Measurements from ENCODE around the gene GFER. TPM values are rescaled to one million over a fixed set of nuclear protein-coding genes. Genes with fewer than 3 reads are reported as not detected.
A peak's percentile ranks its signal among the peaks of the same experiment; 100 is the strongest.
"Not testable (repeated sequence)": the region's sequence is repeated elsewhere in the genome, so short reads cannot be mapped to it uniquely, and the experiment has no call there.

Gene GFER
- 17.0 TPM for total RNA-seq

DNA sequence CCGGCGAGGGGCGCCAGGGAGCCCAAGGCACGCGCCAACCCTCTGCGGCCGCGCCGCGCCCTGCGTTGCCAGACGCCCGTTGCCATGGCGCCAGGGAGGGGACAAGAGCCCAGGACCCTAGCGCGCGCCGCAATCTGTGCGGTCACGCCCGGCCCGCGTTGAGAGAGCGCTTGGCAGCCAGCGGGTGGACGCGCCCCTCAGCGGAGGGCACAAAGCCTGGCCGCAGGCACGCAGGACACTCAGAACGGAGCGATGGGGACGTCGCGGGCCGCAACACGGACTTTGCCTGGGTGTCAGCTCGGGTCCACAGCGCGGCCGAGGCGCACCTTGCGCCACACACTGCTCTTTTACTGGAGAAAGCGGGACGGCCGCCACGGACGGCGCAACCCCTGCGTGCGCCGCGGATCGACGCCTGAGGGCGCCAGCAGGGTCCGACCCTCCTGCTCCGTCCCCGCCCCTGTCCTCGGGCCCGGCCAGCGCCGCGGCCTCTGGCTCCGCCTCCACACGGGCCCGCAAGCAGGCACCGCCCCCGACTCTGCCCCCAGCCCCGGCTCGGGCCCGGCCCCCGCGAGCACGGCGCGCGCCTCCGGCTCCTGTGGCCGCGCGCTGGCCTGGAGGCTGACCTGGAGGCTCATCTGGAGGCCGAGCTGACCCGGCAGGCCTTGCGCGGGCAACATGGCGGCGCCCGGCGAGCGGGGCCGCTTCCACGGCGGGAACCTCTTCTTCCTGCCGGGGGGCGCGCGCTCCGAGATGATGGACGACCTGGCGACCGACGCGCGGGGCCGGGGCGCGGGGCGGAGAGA, at the start of gene GFER:
Gene GFER (plus strand): TSS at position 650 of the 803 bp plus-strand sequence. CDS start 26 bp downstream, at position 676.
- ATAC-seq, result peak; percentile 61

DNA sequence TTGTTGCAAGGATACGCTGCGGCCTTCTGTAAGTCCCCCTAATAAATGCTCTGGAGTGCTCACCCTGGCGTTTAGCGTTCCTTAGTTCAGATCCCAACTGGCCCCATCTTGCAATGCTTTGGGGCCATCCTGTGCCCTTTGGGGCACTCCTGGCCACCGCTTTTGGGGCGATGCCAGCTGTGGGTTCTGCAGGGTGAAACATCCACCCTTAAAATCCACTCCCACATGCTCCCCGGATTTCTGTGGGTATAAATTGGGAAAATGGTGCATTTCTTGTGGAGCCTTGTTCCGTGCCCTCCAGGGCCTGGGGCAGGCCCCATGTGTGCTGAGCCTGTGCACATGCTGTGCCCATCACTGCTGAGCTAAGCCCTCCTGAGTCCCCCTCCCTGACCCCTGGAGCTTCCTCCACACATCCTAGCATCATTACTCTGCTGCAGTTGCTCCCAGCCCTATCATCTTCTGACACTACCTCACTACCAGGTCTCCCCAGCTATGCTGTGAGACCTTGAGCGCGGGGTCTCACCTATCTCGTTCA, 47.0 kb upstream of the GFER start:
- ATAC-seq, result no peak

DNA sequence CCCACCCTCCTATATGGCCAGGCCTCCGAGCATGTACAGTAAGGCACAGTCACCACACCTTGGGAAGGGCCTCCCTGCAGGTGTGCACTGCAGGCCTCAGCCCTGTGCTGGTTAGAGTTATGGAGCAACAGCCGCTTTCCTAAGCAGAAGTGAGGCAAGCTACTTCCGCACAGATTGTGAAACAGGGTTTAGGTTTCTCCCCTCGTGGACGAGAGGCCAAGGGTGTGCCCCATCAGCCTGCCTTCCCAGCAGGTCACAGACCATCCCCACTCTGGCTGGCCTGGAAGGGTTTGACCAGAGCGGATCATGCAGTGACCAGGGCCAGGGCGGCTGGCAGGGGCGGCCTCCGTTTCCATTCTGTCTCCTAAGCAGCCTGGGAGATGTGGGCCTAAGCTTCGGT, 45.7 kb upstream of the GFER start:
- peak; percentile 34 for ATAC-seq

DNA sequence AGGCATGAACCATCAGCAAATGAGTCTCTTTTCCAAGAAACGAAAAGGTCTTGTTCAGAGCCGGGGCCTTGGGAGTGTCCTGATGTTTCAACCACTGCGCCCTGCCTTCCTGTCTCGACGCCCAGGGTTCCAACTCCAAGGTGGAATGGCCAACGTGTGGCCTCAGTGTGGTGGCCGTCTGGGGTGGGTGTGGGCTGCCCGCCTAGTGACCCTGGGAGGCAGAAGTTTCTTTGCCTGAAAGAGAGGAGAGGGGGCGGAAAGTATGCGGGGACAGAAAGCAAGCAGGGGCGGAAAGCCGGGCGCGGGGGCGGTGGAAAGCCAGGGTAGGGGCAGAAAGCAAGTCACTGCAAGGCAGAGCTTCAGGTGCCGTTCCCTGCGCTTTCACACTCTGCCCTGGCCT, 45.1 kb upstream of the GFER start:
- ATAC-seq, result no peak

DNA sequence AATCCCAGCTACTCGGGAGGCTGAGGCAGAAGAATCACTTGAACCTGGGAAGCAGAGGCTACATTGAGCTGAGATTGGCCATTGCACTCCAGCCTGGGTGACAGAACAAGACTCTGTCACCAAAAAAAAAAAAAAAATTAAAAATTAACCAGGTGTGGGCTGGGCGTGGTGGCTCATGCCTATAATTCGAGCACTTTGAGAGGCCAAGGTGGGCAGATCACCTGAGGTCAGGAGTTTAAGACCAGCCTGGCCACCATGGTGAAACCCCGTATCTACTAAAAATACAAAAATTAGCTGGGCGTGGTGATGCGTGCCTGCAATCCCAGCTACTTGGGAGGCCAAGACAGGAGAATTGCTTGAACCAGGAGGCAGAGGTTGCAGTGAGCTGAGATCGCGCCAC, 44.2 kb upstream of the GFER start:
- ATAC-seq, result not testable (repeated sequence)

DNA sequence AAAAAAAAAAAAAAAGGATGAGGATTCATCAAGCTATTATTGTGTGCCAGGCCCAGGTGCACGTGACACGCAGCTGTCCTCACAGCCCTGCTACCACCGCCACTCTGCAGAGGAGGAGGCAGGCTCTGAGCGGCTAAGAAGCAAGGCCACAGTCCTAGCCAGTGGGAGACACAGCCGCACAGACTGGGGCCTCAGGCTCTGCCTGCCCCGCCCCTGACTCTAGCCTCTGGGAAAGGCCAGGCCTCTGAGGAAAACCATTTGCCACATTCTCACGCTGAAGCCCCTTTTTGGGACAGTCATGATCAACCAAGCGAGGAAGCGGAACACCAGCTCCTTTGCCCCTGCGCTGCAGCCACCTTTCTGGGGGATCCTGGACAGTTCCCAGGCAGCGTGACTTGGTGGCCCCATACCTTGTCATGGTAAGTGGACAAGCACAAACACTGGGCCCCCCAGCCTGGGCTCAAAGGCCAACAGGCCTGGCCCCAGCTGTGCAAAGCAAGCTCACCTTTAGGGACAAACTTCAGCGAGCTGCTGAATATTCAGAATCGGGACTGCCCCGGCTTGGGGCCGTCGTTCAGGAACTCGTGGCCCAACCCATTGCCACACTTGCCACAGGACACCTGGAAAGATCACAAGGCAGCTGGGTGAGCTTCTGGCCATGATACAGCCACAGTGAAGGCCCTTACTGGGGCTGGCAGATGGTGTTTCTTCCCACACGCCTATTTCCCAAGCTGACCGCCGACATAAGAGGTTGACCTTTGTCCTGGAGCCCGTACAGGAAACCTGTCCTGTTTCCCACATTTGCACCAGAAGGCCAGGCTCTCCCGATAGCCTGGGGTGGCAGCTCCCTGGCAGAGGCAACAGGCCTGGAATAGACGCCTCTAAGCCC, 43.5 kb upstream of the GFER start:
- ATAC-seq, result no peak

DNA sequence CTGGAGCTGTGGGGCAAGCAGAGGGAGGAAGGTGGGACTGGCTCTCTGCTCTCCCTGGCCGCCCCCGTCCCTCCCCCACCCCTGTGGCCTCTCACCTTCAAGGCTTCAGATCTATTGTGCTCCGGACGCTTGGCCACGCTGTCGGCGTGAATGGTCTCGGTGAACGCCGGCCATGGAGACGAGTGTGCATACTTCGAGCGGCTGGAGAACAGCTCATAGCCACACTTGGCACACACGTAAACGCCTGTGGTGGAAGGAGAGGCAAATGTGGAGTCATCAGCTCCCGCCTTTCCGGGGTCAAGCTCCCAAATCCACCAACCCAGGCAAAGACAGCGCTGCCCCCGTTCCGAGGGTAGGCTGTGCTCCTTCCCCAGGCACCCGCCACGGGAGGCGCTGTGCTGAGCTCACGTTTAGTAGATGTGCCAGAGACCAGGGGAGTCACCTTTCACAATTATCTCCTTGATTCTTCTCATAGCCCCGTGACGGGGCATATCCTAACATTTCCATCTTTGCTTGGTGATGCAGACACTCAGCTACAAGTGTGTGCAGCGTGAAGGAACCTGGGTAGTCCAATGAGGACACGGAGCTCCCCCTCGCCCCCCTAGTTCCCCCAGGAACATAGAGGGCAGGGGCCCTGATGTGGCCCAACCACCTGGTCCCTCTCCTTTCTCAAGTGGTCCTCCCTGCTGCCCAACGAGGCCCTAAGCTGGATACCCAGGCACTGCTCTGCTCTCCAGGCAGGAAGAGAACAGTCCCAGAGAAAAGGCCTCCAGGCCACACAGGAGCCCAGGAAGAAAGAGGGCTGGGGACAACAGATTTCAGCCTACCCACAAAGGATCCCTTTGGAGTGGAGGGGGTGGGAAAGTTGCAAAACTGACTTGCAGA, 42.6 kb upstream of the GFER start:
- ATAC-seq, result no peak

DNA sequence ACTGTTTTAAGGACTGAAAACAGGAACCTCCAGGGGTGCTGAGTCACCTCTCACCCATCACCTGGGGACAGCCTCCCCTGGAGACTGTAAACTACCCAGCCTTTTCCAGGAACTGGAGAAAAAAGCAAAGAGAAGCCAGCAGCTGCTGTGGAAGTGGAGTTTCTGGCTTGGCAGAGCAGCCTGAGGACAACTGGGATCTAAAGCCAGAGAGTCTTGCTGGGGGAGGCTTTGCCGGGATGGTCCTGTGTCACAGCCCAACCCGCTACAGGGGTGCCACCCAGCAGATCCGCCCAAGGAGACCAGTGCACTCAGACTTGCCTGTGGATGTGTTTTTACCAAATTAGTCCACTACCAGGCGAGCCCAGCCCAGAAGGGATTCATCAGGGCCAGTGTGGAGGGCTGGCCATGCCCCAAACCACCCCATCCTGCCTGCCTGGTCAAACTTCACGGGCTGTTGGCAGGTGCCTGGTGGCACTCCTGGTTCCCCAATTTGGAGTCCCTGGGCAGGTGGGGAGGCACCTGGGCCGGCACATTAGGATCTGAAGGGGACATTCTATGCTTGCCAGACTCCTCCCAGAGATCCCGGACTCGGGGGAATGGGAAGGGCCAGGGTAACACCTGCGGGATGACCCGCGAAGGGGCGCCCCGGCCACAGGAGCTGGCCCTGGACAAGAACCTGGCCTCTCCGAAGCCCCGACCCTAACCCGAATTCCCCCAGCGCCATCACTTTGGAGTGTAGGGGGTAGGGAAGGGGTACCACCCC, 41.8 kb upstream of the GFER start:
- ATAC-seq, result peak; percentile 47

DNA sequence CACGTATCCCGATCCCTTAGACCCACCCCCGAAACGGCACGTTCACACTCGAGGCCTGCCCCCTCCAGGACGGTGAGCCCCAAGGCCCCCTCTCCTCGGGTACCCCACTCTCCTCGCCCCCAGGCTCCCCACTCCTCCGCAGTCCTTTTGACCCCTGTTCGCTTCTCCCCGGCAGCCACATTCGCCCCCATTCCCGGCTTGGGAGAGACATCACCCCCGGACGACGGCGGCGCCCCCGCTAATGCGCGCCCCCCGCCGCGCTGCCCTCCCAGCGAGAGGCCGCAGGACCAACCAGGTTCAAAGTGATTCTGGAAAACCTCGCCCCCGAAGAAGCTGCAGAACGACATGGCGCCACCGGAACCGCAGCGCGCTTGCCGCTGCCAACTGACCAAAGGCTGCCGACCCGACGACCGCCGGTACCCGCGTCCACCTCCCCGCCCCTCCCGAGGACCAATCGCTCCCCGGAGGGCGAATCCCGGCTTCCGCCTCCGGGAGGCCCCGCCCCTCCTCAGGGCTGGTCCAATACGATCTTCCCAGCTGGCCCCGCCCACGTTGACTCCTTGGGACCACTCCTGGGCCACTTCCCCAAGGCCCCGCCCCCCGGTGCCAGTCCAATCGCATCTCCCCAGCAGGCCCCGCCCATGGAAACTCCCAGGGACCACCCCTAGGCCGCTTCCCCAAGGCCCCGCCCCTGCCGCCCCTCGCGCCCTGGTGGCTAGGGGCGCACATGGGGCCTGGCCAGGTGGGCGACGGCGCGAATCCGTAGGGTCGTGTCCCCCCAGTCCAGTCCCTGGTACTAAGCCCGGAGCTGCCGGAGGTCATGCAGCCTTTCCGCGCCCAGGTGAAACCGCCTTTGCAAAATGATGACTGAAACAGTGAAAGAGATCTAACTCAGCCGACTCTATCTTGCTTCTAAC, 40.9 kb upstream of the GFER start, which contains the start of gene MSRB1:
Gene MSRB1 (minus strand): TSS at position 390 of the 917 bp plus-strand sequence. CDS start 43 bp downstream, at position 347.
- peak; percentile 90 for ATAC-seq

DNA sequence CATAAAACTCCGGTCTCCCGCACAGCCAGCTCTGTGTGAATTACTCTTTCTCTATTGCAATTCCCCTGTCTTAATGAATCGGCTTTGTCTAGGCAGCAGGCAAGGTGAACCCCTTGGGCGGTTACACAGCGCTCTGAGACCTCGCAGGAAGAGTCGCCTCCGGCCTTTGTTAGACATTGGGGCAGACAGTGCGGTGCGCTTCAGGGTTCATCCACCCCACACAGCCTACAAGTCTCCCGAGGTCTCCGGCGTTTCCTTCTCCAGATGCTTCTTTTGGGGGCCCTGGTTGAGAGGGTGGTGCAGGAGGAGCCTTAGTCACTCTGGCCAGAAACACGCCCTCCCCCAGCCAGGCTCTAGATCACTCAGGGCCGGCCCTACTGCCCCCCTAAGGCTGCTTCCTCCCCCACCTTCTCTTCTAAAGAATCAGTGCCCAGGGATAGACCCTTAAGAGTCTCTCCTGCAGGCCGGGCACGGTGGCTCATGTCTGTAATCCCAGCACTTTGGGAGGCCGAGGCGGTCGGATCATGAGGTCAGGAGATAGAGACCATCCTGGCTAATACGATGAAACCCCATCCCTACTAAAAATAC, 39.3 kb upstream of the GFER start:
- ATAC-seq, result no peak

DNA sequence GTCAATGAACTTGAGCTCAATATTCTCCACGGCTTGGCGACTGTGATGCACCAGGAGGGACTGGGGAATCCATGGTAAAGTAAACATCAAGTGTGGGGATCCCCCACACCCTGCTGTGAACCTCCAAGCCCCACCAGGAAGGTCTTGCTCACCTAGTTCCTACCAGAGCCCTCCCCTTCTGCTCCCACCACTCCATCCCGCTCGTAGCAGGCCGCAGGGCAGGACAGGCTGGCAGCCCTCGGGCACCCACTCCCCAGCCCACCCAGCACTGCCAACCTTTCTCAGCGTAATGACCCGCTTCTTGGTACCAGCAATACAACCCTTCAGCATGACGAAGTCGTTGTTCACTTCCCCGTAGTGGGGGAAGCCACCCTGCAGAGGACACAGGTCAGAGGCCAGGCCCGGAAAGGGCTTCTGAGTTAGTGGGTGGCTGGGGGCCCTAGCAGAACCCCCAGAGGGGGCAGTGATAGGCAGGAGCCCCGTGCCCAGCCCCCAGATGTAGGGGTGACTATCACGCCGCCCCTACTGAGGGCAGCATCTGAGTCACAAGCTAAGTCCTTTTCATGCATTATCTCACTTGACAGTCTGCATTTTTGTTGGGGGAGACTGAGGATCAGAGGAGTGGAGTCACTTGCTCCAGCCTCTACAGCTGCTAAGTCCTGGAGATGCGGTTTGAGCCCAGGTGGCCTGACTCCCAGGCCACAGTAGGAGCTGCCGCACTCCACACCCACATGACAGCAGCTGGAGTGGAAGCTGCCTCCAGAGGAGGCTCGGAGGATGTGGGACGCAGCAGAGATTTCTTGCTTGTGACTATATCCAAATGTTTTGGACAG, 38.2 kb upstream of the GFER start:
- no peak for ATAC-seq

DNA sequence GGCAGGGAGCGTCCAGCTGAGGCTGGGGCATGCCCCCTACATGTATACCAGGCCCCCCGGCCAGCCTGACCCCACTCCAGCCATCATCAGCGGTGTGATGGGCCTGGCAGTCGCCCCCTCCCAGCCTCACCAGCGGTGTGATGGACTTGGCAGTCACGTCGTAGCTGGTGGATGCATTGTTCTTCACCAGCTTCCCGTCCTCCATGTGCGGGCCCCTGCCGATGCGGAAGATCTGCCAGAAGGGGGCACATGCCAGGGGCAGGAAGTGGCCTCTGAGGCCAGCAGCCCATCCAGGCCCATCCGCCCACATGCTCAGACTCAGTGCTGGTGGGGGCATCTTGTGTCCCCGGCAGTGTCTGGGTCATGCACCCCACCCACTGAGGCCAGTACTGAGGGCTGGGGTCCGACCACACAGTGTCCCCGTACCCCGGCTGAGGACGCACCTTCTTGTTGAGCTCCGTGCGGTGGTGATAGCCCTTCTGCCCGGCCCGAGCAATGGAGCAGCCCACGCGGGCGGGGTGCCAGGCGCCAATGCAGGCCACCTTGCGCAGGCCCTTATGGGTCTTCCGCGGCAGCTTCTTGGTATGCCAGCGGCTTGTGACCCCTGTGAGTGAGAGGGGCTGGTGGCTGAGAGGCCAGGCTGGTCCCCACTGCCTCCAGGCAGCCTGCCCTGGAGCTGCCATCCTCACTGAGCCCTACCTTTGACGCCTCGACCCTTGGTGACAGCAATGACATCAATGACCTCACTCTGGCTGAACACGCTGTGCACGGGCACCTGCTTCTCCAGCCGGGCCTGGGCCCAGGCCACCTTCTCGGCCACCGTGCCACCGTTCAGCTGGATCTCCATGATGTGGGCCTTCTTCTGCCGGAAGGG, 37.3 kb upstream of the GFER start:
- ATAC-seq, result no peak

DNA sequence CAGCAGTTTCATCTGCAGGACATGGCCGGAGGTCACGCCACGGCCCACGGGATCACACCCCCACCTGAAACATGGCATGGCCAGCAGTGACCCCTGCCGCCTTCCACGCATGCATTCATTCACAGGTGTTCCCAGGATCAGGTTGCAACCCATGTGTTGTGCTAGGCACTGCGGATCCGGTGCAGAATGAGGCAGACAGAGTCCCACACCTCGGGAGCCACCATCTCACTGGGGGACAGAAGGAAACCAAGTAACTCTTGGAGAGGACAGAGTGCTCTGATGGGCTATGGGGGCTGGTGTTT, 36.7 kb upstream of the GFER start:
- ATAC-seq, result no peak

DNA sequence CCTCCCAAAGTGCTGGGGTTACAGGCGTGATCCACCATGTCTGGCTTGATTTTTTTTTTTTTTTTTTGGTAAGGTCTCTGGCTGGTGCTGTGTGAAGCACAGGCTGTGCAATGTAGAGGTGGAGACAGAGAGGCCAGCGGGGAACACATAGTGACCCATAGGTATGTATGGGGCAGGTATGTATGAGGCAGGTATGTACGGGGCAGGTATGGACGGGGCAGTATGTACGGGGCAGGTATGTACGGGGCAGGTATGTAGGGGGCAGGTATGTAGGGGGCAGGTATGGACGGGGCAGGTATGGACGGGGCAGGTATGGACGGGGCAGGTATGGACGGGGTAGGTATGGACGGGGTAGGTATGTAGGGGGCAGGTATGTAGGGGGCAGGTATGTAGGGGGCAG, 34.5 kb upstream of the GFER start:
- no peak for ATAC-seq

DNA sequence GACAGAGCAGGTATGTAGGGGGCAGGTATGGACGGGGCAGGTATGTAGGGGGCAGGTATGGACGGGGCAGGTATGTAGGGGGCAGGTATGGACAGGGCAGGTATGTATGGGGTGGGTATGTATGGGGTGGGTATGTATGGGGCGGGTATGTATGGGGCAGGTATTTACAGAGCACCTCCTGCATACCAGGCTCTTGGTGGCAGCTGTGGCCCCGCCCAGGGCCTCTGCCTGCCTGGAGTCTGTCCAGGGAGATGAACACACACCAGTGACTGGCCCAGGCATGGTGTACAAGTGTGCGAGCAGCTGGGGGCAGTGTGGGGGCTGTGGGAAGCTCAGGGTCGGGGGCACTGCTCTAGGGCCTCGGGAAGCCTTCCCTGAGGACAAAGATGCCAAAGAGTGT, 33.9 kb upstream of the GFER start:
- ATAC-seq, result peak; percentile 69

DNA sequence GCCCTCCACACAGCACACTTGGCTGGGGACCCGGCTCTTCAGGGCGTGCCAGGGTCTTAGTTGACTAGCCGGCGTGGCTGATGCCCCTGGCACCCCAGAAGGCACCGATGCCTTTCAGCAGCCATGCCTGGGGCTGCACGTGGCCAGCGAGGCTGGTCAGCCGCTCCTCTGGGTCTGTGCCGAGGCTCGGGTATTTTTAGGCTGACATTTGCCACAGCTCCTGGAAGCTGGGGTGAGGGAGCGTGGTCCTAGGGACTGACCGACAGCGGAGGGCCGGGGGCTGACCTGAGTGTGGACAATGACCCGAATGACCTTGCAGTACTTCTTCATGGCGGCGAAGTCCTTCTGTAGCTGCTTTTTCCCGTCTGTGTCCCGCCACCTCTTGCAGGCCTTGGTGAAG, 33.4 kb upstream of the GFER start:
- ATAC-seq, result no peak

DNA sequence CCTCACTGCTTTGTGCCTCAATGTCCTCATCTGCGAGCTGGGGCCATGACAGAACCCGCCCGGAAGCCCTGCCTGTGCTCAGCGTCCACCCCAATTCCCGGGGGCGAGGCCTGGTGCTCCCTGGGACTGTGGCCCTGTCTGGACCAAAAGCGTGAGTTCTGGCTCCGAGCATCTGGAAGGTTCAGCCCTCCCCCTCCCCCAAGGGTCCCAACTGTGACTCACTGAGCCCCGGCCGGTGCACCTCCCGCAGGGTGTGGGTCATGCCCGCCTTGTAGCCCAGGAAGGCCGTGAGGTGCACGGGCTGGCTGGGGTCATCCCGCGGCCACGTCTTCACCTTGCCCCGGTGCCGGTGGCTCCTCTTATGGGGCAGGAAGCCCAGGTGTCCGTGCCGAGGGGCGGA, 30.3 kb upstream of the GFER start:
- no peak for ATAC-seq
